HG02973 (cell line): ENCODE data around the gene KLHL21.
"Not testable (repeated sequence)": the region's sequence is repeated elsewhere in the genome, so short reads cannot be mapped to it uniquely, and the experiment has no call there.

Experiments used
- ATAC-seq: cut with Tn5 transposase; IDR thresholded peaks from one replicate; pipeline ENCODE4 v1.9.1; 2021; ENCODE audit warnings: moderate library complexity; ENCODE audit not compliant: unreplicated experiment

Gene KLHL21

GRCh38 chr1:6585081-6585722 is 17.5 kb downstream of the KLHL21 start:
- ATAC-seq: no peak

- no peak for ATAC-seq
These were observed 18.3 kb downstream of the KLHL21 start for GRCh38 chr1:6584126-6585080.

DNA sequence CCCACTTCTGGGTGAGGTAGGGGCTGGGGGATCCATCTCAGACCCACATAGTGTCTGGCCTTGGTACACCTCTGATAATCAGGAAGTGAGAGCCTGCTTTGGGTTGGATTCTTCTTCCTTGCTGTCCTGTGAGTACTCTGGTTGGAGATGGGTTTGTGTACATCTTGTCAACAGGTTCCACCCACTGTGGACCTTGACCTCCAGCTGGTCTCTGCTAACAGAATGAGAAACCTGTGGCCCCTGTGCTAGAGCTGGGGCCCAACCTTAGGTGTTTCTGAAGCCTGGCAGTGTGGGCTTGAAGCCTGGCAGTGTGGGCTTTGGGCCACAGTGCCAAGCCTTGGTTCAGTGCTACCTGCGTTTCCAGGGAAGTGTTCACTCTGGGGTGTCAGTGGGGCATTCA is 20.3 kb downstream of the KLHL21 start:
- no peak for ATAC-seq

DNA sequence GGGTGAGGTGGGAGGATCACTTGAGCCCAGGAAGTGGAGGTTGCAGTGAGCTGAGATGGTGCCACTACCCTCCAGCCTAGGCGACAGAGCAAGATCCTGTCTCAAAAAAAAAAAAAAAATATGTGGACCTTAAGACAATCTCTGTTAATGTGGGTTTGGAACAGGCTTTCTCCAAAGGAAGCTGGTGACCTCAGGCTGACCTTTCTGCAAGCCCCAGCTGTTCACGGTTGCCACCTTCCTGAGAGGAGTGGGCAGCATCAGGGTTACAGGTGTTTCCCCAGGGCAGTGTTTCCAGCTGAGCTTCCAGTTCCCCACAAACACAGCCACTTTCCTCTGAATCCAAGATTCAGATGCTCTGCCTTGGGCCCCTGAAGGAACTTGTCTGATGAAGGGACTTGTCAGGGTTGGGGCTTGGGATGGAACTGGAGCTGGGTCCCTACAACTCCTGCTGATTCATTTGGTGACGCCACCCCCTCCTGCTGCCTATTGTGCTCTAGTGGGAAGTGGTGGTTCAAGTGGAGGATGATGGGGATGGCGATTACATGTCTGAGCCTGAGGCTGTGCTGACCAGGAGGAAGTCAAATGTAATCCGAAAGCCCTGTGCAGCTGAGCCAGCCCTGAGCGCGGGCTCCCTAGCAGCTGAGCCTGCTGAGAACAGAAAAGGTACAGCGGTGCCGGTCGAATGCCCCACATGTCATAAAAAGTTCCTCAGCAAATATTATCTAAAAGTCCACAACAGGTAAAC is 20.9 kb downstream of the KLHL21 start:
- ATAC-seq: no peak

- ATAC-seq: no peak
These were observed 21.9 kb downstream of the KLHL21 start for GRCh38 chr1:6580593-6581409.

DNA sequence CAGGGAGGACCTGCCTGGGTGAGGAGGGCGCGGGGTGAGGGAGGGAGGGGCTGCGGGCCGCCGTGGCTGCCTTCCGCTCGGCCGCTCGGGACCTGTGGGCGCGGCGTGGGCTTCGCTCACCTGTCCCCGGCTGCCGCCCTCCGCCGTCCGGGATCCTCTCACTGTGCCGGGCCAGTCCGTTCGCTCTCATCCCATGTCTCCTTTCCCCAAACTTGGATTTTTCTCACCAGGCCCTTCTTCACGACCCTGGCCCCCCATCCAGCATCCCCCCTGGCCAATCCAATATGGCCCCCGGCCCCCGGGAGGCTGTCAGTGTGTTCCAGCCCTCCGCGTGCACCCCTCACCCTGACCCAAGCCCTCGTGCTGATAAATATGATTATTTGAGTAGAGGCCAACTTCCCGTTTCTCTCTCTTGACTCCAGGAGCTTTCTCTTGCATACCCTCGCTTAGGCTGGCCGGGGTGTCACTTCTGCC is 22.5 kb downstream of the KLHL21 start:
- no peak for ATAC-seq

DNA sequence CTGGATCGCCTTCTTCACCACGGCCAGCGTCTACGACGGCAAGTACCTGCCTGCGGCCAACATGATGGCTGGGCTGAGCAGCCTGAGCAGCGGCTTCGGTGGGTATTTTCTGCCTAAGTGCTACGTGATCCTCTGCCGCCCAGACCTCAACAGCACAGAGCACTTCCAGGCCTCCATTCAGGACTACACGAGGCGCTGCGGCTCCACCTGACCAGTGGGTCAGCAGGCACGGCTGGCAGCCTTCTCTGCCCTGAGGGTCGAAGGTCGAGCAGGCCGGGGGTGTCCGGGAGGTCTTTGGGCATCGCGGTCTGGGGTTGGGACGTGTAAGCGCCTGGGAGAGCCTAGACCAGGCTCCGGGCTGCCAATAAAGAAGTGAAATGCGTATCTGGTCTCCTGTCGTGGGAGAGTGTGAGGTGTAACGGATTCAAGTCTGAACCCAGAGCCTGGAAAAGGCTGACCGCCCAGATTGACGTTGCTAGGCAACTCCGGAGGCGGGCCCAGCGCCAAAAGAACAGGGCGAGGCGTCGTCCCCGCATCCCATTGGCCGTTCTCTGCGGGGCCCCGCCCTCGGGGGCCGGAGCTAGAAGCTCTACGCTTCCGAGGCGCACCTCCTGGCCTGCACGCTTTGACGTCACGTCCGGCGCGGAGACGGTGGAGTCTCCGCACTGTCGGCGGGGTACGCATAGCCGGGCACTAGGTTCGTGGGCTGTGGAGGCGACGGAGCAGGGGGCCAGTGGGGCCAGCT is 23.1 kb downstream of the KLHL21 start, which contains the start of gene ZBTB48:
Gene ZBTB48, plus strand, starts transcription at position 621 of the 745 bp plus-strand sequence. CDS start 616 bp downstream, outside the sequence.
- ATAC-seq: peak; percentile 95

GRCh38 chr1:6578624-6579373 is 23.9 kb downstream of the KLHL21 start:
- ATAC-seq: no peak

DNA sequence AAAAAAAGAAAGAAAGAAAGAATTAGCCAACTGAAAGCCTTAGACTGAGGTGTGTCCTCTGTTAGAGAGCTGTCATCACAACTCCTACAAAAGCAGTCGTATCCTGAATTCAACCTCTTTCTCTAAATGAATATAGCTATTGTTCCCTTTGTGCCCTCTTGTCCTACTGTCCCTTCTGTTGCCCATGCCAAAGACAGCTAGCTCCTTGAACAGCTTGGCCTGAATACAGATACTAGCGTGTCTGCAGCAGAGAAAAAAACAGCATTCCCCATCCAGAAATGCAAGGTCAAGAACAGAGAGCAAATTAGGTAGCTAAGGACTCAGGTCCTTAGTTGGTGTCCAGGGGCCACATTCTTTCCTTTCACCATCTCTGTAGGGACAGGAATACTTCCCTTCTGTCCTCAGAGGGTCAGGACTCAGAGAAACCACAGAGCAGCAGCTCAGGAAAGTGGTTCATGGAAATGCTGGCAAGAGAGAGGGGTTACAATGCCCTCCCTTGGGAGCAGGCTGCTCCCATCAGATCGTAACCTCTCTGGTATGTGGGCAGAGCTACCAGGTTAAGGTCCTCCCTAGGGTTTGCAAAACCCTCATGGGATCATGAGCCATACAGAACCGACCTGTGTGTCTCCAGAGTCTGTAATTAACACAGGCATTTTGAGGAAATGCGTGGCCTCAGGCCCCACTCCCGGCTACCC is 24.7 kb downstream of the KLHL21 start:
- ATAC-seq: no peak

DNA sequence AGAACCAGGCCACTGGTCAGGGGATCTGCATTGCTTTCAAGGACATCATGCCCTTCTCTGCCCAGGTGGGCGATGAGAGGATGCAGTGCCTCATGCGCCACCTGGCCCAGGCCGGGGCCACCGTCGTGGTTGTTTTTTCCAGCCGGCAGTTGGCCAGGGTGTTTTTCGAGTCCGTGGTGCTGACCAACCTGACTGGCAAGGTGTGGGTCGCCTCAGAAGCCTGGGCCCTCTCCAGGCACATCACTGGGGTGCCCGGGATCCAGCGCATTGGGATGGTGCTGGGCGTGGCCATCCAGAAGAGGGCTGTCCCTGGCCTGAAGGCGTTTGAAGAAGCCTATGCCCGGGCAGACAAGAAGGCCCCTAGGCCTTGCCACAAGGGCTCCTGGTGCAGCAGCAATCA is 27.9 kb downstream of the KLHL21 start:
- ATAC-seq: no peak

GRCh38 chr1:6574025-6574620 is 28.5 kb downstream of the KLHL21 start:
- no peak for ATAC-seq

GRCh38 chr1:6572653-6573383 is 29.9 kb downstream of the KLHL21 start:
- no peak for ATAC-seq

GRCh38 chr1:6570987-6571386 is 31.7 kb downstream of the KLHL21 start:
- no peak for ATAC-seq

GRCh38 chr1:6570100-6570499 is 32.6 kb downstream of the KLHL21 start:
- ATAC-seq: no peak

DNA sequence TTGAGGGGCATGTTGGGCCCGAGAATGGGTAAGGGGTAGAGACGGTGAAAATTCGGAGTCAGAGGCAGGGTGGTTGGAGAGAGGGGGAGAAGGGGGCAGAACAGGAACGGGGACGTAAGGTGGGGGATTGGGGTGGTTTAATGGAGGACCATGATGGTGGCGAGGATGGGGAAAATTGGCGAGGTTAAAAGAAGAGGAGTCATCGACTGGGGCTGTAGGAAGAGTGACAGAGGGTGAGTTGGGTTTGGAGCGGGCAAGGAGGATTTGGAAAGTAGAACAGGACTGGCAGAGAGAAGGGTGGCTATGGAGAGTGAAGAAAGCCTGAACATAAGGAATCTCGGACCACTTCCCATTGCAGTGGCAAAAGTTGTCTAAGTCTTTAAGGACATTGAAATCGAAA is 33.6 kb downstream of the KLHL21 start:
- no peak for ATAC-seq

- ATAC-seq: no peak
These were observed 42.4 kb downstream of the KLHL21 start for GRCh38 chr1:6560267-6560666.

DNA sequence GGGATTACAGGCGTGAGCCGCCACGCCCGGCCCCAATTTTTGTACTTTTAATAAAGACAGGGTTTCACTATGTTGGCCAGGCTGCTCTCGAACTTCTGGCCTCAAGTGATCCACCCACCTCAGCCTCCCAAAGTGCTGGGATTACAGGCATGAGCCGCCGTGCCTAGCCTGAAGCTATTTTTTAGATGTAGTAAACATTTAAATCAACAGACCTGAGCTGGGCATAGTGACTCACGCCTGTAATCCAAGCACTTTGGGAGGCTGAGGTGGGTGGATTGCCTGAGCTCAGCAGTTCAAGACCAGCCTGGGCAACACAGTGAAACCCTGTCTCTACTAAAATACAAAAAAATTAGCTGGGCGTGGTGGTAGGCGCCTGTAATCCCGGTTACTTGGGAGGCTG is 43.5 kb downstream of the KLHL21 start:
- ATAC-seq: not testable (repeated sequence)
